GM21447 (cell line): Measurements from ENCODE around the gene GP2.

Experiments used
- ATAC-seq: cut with Tn5 transposase; IDR thresholded peaks from one replicate; pipeline ENCODE4 v1.9.1; 2021; ENCODE audit not compliant: unreplicated experiment

The GP2 gene

GRCh38 chr16:20327444-20328041 is at the start of gene GP2:
Gene GP2, minus strand, starts transcription at chr16:20327513. Its CDS starts 1,082 bp downstream, at chr16:20326431.
- no peak for ATAC-seq

GRCh38 chr16:20372701-20373100 is 45.4 kb upstream of the GP2 start:
- ATAC-seq: no peak

GRCh38 chr16:20369452-20370054 is 42.2 kb upstream of the GP2 start:
- ATAC-seq: no peak

GRCh38 chr16:20364051-20364450 is 36.7 kb upstream of the GP2 start:
- no peak for ATAC-seq

- no peak for ATAC-seq
These were observed 35.9 kb upstream of the GP2 start for GRCh38 chr16:20363191-20363590.

GRCh38 chr16:20359997-20360396 is 32.7 kb upstream of the GP2 start:
- no peak for ATAC-seq

- no peak for ATAC-seq
These were observed 27.9 kb upstream of the GP2 start for GRCh38 chr16:20355114-20355782.

- ATAC-seq: no peak
These were observed 26.1 kb upstream of the GP2 start for GRCh38 chr16:20353379-20353778.

GRCh38 chr16:20352615-20353014 is 25.3 kb upstream of the GP2 start, which contains the start of gene UMOD:
Gene UMOD, minus strand, starts transcription at chr16:20352715. Its CDS starts 1,978 bp downstream, at chr16:20350737.
- ATAC-seq: no peak

- ATAC-seq: no peak
These were observed 22.3 kb upstream of the GP2 start for GRCh38 chr16:20349615-20350014.

- ATAC-seq: no peak
These were observed 21.3 kb upstream of the GP2 start for GRCh38 chr16:20348365-20349185.

GRCh38 chr16:20347666-20348364 is 20.5 kb upstream of the GP2 start:
- no peak for ATAC-seq

- ATAC-seq: no peak
These were observed 17.3 kb upstream of the GP2 start for GRCh38 chr16:20344611-20345010.

- no peak for ATAC-seq
These were observed 12.4 kb upstream of the GP2 start for GRCh38 chr16:20339744-20340143.

- no peak for ATAC-seq
These were observed 9.6 kb upstream of the GP2 start for GRCh38 chr16:20336955-20337354.

GRCh38 chr16:20334396-20334795 is 7.1 kb upstream of the GP2 start:
- no peak for ATAC-seq

GRCh38 chr16:20333120-20333519 is 5.8 kb upstream of the GP2 start:
- ATAC-seq: no peak

- no peak for ATAC-seq
These were observed 5.1 kb upstream of the GP2 start for GRCh38 chr16:20332411-20332810.

- ATAC-seq: no peak
These were observed 4.3 kb upstream of the GP2 start for GRCh38 chr16:20331635-20332034.

- ATAC-seq: no peak
These were observed 2.3 kb upstream of the GP2 start for GRCh38 chr16:20329392-20330138.
